Measurements from ENCODE around the gene VEZT.

- TF ChIP-seq, protein P1, sequence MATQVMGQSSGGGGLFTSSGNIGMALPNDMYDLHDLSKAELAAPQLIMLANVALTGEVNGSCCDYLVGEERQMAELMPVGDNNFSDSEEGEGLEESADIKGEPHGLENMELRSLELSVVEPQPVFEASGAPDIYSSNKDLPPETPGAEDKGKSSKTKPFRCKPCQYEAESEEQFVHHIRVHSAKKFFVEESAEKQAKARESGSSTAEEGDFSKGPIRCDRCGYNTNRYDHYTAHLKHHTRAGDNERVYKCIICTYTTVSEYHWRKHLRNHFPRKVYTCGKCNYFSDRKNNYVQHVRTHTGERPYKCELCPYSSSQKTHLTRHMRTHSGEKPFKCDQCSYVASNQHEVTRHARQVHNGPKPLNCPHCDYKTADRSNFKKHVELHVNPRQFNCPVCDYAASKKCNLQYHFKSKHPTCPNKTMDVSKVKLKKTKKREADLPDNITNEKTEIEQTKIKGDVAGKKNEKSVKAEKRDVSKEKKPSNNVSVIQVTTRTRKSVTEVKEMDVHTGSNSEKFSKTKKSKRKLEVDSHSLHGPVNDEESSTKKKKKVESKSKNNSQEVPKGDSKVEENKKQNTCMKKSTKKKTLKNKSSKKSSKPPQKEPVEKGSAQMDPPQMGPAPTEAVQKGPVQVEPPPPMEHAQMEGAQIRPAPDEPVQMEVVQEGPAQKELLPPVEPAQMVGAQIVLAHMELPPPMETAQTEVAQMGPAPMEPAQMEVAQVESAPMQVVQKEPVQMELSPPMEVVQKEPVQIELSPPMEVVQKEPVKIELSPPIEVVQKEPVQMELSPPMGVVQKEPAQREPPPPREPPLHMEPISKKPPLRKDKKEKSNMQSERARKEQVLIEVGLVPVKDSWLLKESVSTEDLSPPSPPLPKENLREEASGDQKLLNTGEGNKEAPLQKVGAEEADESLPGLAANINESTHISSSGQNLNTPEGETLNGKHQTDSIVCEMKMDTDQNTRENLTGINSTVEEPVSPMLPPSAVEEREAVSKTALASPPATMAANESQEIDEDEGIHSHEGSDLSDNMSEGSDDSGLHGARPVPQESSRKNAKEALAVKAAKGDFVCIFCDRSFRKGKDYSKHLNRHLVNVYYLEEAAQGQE (IDR thresholded peaks at IDR 0.05; ENCODE audit: low read depth) = no peak
- TF ChIP-seq EGR1 (IDR thresholded peaks at IDR 0.05; ENCODE audit: low read depth) (no peak), CTCF (IDR thresholded peaks at IDR 0.05 in 2 of 3, conservative IDR thresholded peaks at IDR 0.05 in 1 of 3; ENCODE audit: borderline replicate concordance in 1 of 3, insufficient read depth in 1 of 3, low read depth in 2 of 3, low read length in 2 of 3) (no peak), POLR2AphosphoS5 (IDR thresholded peaks at IDR 0.05; ENCODE audit: low read depth, low read length) (no peak)
Measured at GRCh38 chr12:95304673-95305198, 87.1 kb downstream of the VEZT start.

Data from HCT116 (cell line).